HCT116 (cell line): Measurements from ENCODE around the gene RBP5. TPM values are rescaled to one million over a fixed set of nuclear protein-coding genes. Genes with fewer than 3 reads are reported as not detected.

ENCODE experiments used
- ATAC-seq: fragments of 200-7000 bp; cut with Tn5 transposase; 2 replicates; pipeline ENCODE4 v1.9.1; 2020; ENCODE audit warnings: mild to moderate bottlenecking, moderate library complexity
- BruUV-seq: library from RNA; stranded (reverse); fragments of 400-500 nt; replicated peaks from 2 replicates; lab custom pipeline; 2021; lab: Mats Ljungman, UMichigan
- CTCF ChIA-PET: fragments of 300-600 bp; sonication (Branson Sonifier 250); formaldehyde crosslinking; loops from one replicate; lab custom pipeline; 2021; ENCODE audit warnings: antibody characterized with exemption; lab: Charles Lee
- POLR2A ChIA-PET: fragments of 300-600, 350-600 bp; sonication (Branson Sonifier 250); formaldehyde crosslinking; loops from one replicate; lab custom pipeline; 2021; ENCODE audit warnings: antibody characterized with exemption; lab: Charles Lee
- RAD21 ChIA-PET, 2 experiments: fragments of 300-600 bp; sonication (Branson Sonifier 250); formaldehyde crosslinking; loops; one replicate each; lab custom pipeline; 2023; ENCODE audit warnings: low total read pairs in 2 of 2; ENCODE audit not compliant: uncharacterized antibody in 2 of 2, unreplicated experiment in 2 of 2, low non-redundant PET in 1 of 2; lab: Charles Lee
- DNase-seq: peaks from one replicate; pipeline ENCODE4 v3.0.0-alpha.2; 2010; ENCODE audit warnings: low read depth, low spot score
- H2AFZ ChIP-seq: fragments of 200-600 bp; shearing (Covaris generic), sonication (generic); 2 replicates; pipeline ENCODE4 v1.6.1; 2017; ENCODE audit warnings: low read depth, mixed run types, mixed read lengths, antibody characterized with exemption, low read length; ENCODE audit not compliant: poor library complexity, severe bottlenecking
- H3K27ac ChIP-seq: 2 replicates; pipeline ENCODE4 v1.5.1; 2012; ENCODE audit warnings: low read depth, low read length
- H3K27me3 ChIP-seq: fragments of 200-600 bp; sonication (generic); 2 replicates; pipeline ENCODE4 v1.6.1; 2016; ENCODE audit warnings: mixed run types, low read length, mixed read lengths; ENCODE audit not compliant: insufficient read depth
- H3K36me3 ChIP-seq, 2 experiments: fragments of 200-500 bp in 1 of 2; fragments of 200-600 bp in 1 of 2; sonication (Bioruptor generic) in 1 of 2; sonication (generic) in 1 of 2; 2 replicates each; pipeline versions ENCODE4 v1.5.1 to v1.6.1; 2014 to 2016; ENCODE audit warnings: low read length in 2 of 2, inconsistent platforms in 1 of 2, mixed read lengths in 1 of 2, mixed run types in 1 of 2; ENCODE audit not compliant: insufficient read depth in 2 of 2, control insufficient read depth in 1 of 2
- H3K4me1 ChIP-seq, 2 experiments: fragments of 200-600 bp in 1 of 2; sonication (generic) in 1 of 2; 2 replicates each; pipeline versions ENCODE4 v1.5.1 to v1.6.1; 2012 to 2017; ENCODE audit warnings: low read length in 2 of 2, inconsistent platforms in 1 of 2, mild to moderate bottlenecking in 1 of 2, mixed read lengths in 1 of 2, mixed run types in 1 of 2, moderate library complexity in 1 of 2; ENCODE audit not compliant: insufficient read depth in 2 of 2, control insufficient read depth in 1 of 2
- H3K4me2 ChIP-seq: fragments of 200-600 bp; sonication (generic); 2 replicates; pipeline ENCODE4 v1.6.1; 2017; ENCODE audit warnings: mixed run types, low read length, mixed read lengths
- H3K4me3 ChIP-seq, 2 experiments: fragments of 200-600 bp in 1 of 2; sonication (generic) in 1 of 2; replicated peaks in 1 of 2; 2 replicates each; pipeline ENCODE4 v1.5.1; 2011 to 2016; ENCODE audit warnings: low read length in 2 of 2, control low read depth in 1 of 2, low read depth in 1 of 2, mild to moderate bottlenecking in 1 of 2, mixed read lengths in 1 of 2, mixed run types in 1 of 2
- H3K79me2 ChIP-seq: fragments of 200-600 bp; sonication (generic); 2 replicates; pipeline ENCODE4 v1.6.1; 2017; ENCODE audit warnings: mild to moderate bottlenecking, mixed run types, low read length, moderate library complexity, mixed read lengths; ENCODE audit not compliant: insufficient read depth
- H3K9ac ChIP-seq: fragments of 200-600 bp; sonication (generic); 2 replicates; pipeline ENCODE4 v1.6.1; 2016; ENCODE audit warnings: low read length, mixed read lengths
- H3K9me2 ChIP-seq: fragments of 200-600 bp; sonication (generic), shearing (Covaris generic); 2 replicates; pipeline ENCODE4 v1.6.1; 2017; ENCODE audit warnings: mixed run types, mild to moderate bottlenecking, moderate library complexity; ENCODE audit not compliant: insufficient read depth
- H3K9me3 ChIP-seq, 2 experiments: fragments of 200-500 bp in 1 of 2; fragments of 200-600 bp in 1 of 2; sonication (Bioruptor generic) in 1 of 2; sonication (generic) in 1 of 2; 2 replicates each; pipeline ENCODE4 v1.6.1; 2014 to 2017; ENCODE audit warnings: low read length in 2 of 2, mixed read lengths in 2 of 2, inconsistent platforms in 1 of 2, low read depth in 1 of 2, mild to moderate bottlenecking in 1 of 2, mixed run types in 1 of 2, moderate library complexity in 1 of 2; ENCODE audit not compliant: control insufficient read depth in 1 of 2, insufficient read depth in 1 of 2
- H4K20me1 ChIP-seq: fragments of 200-600 bp; sonication (generic), shearing (Covaris generic); 2 replicates; pipeline ENCODE4 v1.6.1; 2017; ENCODE audit warnings: mixed run types, mild to moderate bottlenecking, moderate library complexity; ENCODE audit not compliant: insufficient read depth
- ATF3 ChIP-seq: IDR thresholded peaks from 2 replicates; pipeline ENCODE4 v1.6.1; 2012
- CBX3 ChIP-seq: IDR thresholded peaks from 2 replicates; pipeline ENCODE4 v1.6.1; 2012; ENCODE audit warnings: low read depth
- CEBPB ChIP-seq: IDR thresholded peaks from 2 replicates; pipeline ENCODE4 v1.6.1; 2012; ENCODE audit warnings: low read depth
- EGR1 ChIP-seq: IDR thresholded peaks from 2 replicates; pipeline ENCODE4 v1.6.1; 2012; ENCODE audit warnings: low read depth
- ELF1 ChIP-seq: IDR thresholded peaks from 2 replicates; pipeline ENCODE4 v1.6.1; 2012; ENCODE audit warnings: low read depth, borderline replicate concordance
- EZH2 ChIP-seq: fragments of 200-600 bp; sonication (generic); IDR thresholded peaks from 2 replicates; pipeline ENCODE4 v1.6.1; 2017; ENCODE audit warnings: antibody characterized with exemption, mixed run types
- EZH2phosphoT487 ChIP-seq: fragments of 200-600 bp; IDR thresholded peaks from 2 replicates; pipeline ENCODE4 v1.6.1; 2018; ENCODE audit warnings: antibody characterized with exemption, borderline replicate concordance
- FOSL1 ChIP-seq: IDR thresholded peaks from 2 replicates; pipeline ENCODE4 v1.6.1; 2012; ENCODE audit warnings: low read depth
- JUND ChIP-seq: IDR thresholded peaks from 2 replicates; pipeline ENCODE4 v1.6.1; 2012
- MAX ChIP-seq: IDR thresholded peaks from 2 replicates; pipeline ENCODE4 v1.6.1; 2012
- POLR2A ChIP-seq: IDR thresholded peaks from 2 replicates; pipeline ENCODE4 v1.7.0; 2011; ENCODE audit warnings: borderline replicate concordance; ENCODE audit not compliant: insufficient read depth, insufficient read length; ENCODE audit errors: extremely low read depth
- POLR2AphosphoS5 ChIP-seq: IDR thresholded peaks from 2 replicates; pipeline ENCODE4 v1.6.1; 2011; ENCODE audit warnings: mild to moderate bottlenecking, low read depth, low read length, moderate library complexity
- REST ChIP-seq: IDR thresholded peaks from 2 replicates; pipeline ENCODE4 v1.6.1; 2012; ENCODE audit warnings: low read depth
- SIN3A ChIP-seq: IDR thresholded peaks from 2 replicates; pipeline ENCODE4 v1.6.1; 2012; ENCODE audit warnings: low read depth
- SRF ChIP-seq: IDR thresholded peaks from 2 replicates; pipeline ENCODE4 v1.6.1; 2012; ENCODE audit warnings: low read depth
- TCF7L2 ChIP-seq: IDR thresholded peaks from 2 replicates; pipeline ENCODE4 v1.7.0; 2011; ENCODE audit warnings: borderline replicate concordance, inconsistent platforms; ENCODE audit not compliant: insufficient read depth, insufficient read length; ENCODE audit errors: extremely low read depth
- ZBTB33 ChIP-seq: IDR thresholded peaks from 2 replicates; pipeline ENCODE4 v1.6.1; 2011; ENCODE audit warnings: mild to moderate bottlenecking, low read length, moderate library complexity; ENCODE audit not compliant: insufficient replicate concordance; ENCODE audit errors: extremely low read depth
- ZFX ChIP-seq: fragments of 450-650 bp; IDR thresholded peaks from 2 replicates; pipeline ENCODE4 v1.6.1; 2017
- intact Hi-C: fragments of 100-400 bp; cut with micrococcal nuclease; formaldehyde crosslinking; loops from 2 replicates; pipeline ENCODE4 v1.10.0; 2022
- total RNA-seq: library from RNA; stranded (reverse); gene quantifications from one replicate; pipeline ENCODE4 v1.2.1, GENCODE V29; 2021; ENCODE audit not compliant: unreplicated experiment

Gene RBP5
- total RNA-seq, 1 experiment from 2014 or later, result 0.22 TPM

GRCh38 chr12:7150841-7151240 is 22.2 kb upstream of the RBP5 start:
- CTCF ChIA-PET, result no interaction called here

GRCh38 chr12:7150356-7150755 is 21.7 kb upstream of the RBP5 start:
- no peaks in the 10 kb centered on the region for H3K79me2 ChIP-seq
- DNase-seq (no peak), ATAC-seq (no peak)
- no peak overlapping the region for H3K9ac ChIP-seq
- no peaks in the 10 kb centered on the region for H3K4me1 ChIP-seq
- H3K36me3 ChIP-seq, result peaks cover 0 to 21% of the 10 kb centered on the region in 2 experiments; a peak in 3 of 4 replicates
- no TSS peak for BruUV-seq
- ChIA-PET RAD21 (no interaction called here), POLR2A (no interaction called here), CTCF (no interaction called here)
- no peak overlapping the region for H2AFZ ChIP-seq
- no peaks in the 10 kb centered on the region for H3K9me3 ChIP-seq
- H3K4me3 ChIP-seq, result no peak overlapping the region
- no peaks in the 10 kb centered on the region for H3K9me2 ChIP-seq
- intact Hi-C loops, result no loop called here
- H4K20me1 ChIP-seq, result no peaks in the 10 kb centered on the region
- H3K27me3 ChIP-seq, result no peaks in the 10 kb centered on the region
- no peak overlapping the region for H3K27ac ChIP-seq
- no peak overlapping the region for H3K4me2 ChIP-seq
- no peak for TF ChIP-seq ZBTB33
- no peak for TF ChIP-seq FOSL1
- no peak for TF ChIP-seq ATF3
- TF ChIP-seq SIN3A, result no peak
- TF ChIP-seq EZH2, result no peak
- no peak for TF ChIP-seq ELF1
- TF ChIP-seq TCF7L2, result no peak
- no peak for TF ChIP-seq EZH2phosphoT487
- no peak for TF ChIP-seq POLR2AphosphoS5
- TF ChIP-seq POLR2A, result no peak
- TF ChIP-seq CBX3, result no peak
- TF ChIP-seq REST, result no peak
- TF ChIP-seq JUND, result no peak
- no peak for TF ChIP-seq SRF
- TF ChIP-seq MAX, result no peak
- TF ChIP-seq CEBPB, result no peak

More at GRCh38 chr12:7150841-7151240, 22.2 kb upstream of the RBP5 start:
- H3K36me3 ChIP-seq, result peaks cover 0 to 16% of the 10 kb centered on the region in 2 experiments; a peak in 3 of 4 replicates
- H3K27me3 ChIP-seq, result no peaks in the 10 kb centered on the region
- ATAC-seq (no peak), DNase-seq (no peak)
- no peak overlapping the region for H3K4me3 ChIP-seq
- no peak overlapping the region for H3K4me2 ChIP-seq
- H3K9me2 ChIP-seq, result no peaks in the 10 kb centered on the region
- no peaks in the 10 kb centered on the region for H4K20me1 ChIP-seq
- H3K9me3 ChIP-seq, result no peaks in the 10 kb centered on the region
- H3K4me1 ChIP-seq, result no peaks in the 10 kb centered on the region
- no peak overlapping the region for H3K9ac ChIP-seq
- H3K27ac ChIP-seq, result no peak overlapping the region
- TF ChIP-seq FOSL1 (no peak), ZFX (no peak), EGR1 (no peak)
- intact Hi-C loops, result no loop called here
- BruUV-seq, result no TSS peak
- no peaks in the 10 kb centered on the region for H3K79me2 ChIP-seq
- RAD21 ChIA-PET, result no interaction called here
- POLR2A ChIA-PET, result no interaction called here
- no peak overlapping the region for H2AFZ ChIP-seq
